ENCODE results near the gene CNTNAP5. TPM values are rescaled to one million over a fixed set of nuclear protein-coding genes. Genes with fewer than 3 reads are reported as not detected.

CNTNAP5 gene
- total and polyA plus RNA-seq, 2 of the 4 experiments (the other 2 are of a cell fraction) = not detected

DNA sequence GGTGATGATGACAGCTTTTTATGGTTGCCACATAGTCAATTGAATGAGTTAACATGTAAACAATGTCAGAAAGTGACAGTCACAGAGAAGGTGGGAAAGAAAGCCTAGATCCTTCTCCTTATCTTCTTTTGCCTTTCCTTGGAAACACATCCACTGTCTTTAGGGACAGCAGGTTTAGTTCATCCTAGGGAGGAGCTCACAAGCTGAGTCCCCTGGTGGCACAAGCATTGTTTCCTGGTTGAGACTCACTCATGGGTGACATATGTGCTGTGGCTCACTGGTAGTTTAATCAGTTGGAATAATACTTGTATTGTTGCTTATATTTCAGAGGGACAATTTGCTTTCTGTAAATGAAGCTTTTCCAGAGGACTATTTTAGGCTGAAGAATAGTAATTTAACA is 598.5 kb downstream of the CNTNAP5 start:
- POLR2A ChIA-PET (ENCODE audit: unreplicated experiment) = no interaction called here
- CTCF ChIA-PET = no interaction called here

More for the DNA sequence above, 598.5 kb downstream of the CNTNAP5 start:
- H3K27me3 ChIP-seq (ENCODE audit: control insufficient read depth, insufficient read depth, low read length) = no peaks in the 10 kb centered on the region
- no peak overlapping the region for H4K5ac ChIP-seq (ENCODE audit: low read depth, low read length)
- no peak overlapping the region for H3K27ac ChIP-seq (ENCODE audit: insufficient read depth, low read length)
- H2BK20ac ChIP-seq (ENCODE audit: low read depth, low read length) = no peak overlapping the region
- no peak overlapping the region for H2BK5ac ChIP-seq (ENCODE audit: low read depth, low read length, poor library complexity, severe bottlenecking)
- H3K18ac ChIP-seq (ENCODE audit: low read depth, low read length) = no peak overlapping the region
- no peaks in the 10 kb centered on the region for H3K79me1 ChIP-seq (ENCODE audit: low read depth in 1 of 2, low read length in 2 of 2)
- H3K4me3 ChIP-seq (ENCODE audit: insufficient read depth, low read depth, low read length) = no peak overlapping the region
- no peaks in the 10 kb centered on the region for H3K4me1 ChIP-seq (ENCODE audit: control insufficient read depth, insufficient read depth, low read length)
- H2BK15ac ChIP-seq (ENCODE audit: low read depth, low read length) = no peak overlapping the region
- H3K4ac ChIP-seq (ENCODE audit: low read depth, low read length) = no peak overlapping the region
- H3K9me3 ChIP-seq (ENCODE audit: control insufficient read depth, insufficient read depth, low read length) = no peaks in the 10 kb centered on the region
- DNase-seq (no peak), ATAC-seq (ENCODE audit: low read depth) (no peak)
- H3K4me2 ChIP-seq (ENCODE audit: low read depth, low read length) = no peak overlapping the region
- TF ChIP-seq RFX5 (IDR thresholded peaks at IDR 0.05; ENCODE audit: low read depth, low read length) = no peak
- no peak overlapping the region for H4K8ac ChIP-seq (ENCODE audit: low read depth in 2 of 2, low read length in 2 of 2)
- intact Hi-C loops (cut with micrococcal nuclease) (no loop called here), in situ Hi-C loops (cut with MboI; ENCODE audit: low sequenced_read_pairs) (no loop called here), dilution Hi-C loops (cut with HindIII; ENCODE audit: low sequenced_read_pairs, unreplicated experiment) (no loop called here)
- no peak overlapping the region for H2BK120ac ChIP-seq (ENCODE audit: low read depth, low read length)
- H4K91ac ChIP-seq (ENCODE audit: insufficient read depth, low read depth, low read length) = no peak overlapping the region
- no peak overlapping the region for H3K14ac ChIP-seq (replicated peaks; ENCODE audit: low read depth, low read length)
- H4K20me1 ChIP-seq (ENCODE audit: insufficient read depth, low read length) = no peaks in the 10 kb centered on the region
- no peaks in the 10 kb centered on the region for H3K9me1 ChIP-seq (ENCODE audit: insufficient read depth, low read length)
- no peak overlapping the region for H3K23ac ChIP-seq (ENCODE audit: low read depth, low read length)
- H2AK5ac ChIP-seq (ENCODE audit: low read depth, low read length) = no peak overlapping the region
- BruUV-seq (replicated peaks) = no TSS peak
- no peak overlapping the region for H2AK9ac ChIP-seq (replicated peaks; ENCODE audit: low read depth, low read length, poor library complexity)
- no peaks in the 10 kb centered on the region for H3K36me3 ChIP-seq (ENCODE audit: control insufficient read depth, insufficient read depth, low read length)
- no peak overlapping the region for H2AFZ ChIP-seq (replicated peaks; ENCODE audit: low read length, poor library complexity)
- H3K9ac ChIP-seq (ENCODE audit: low read depth, low read length) = no peak overlapping the region
- H3K56ac ChIP-seq (ENCODE audit: extremely low read depth, insufficient read depth, low read length) = no peak overlapping the region

Measured in IMR-90 (cell line).